CD8-positive, alpha-beta memory T cell (primary cell): ENCODE measurements around the gene FSTL5. TPM values are rescaled to one million over a fixed set of nuclear protein-coding genes. Genes with fewer than 3 reads are reported as not detected.

Experiments
- CTCF ChIA-PET: fragments of 350-600 bp; sonication (Branson Sonifier 250); formaldehyde crosslinking; loops from one replicate; lab custom pipeline; 2021; ENCODE audit warnings: antibody characterized with exemption; lab: Charles Lee
- POLR2A ChIA-PET: fragments of 350-600 bp; sonication (Branson Sonifier 250); formaldehyde crosslinking; loops from one replicate; lab custom pipeline; 2021; ENCODE audit warnings: antibody characterized with exemption; lab: Charles Lee
- DNase-seq, 5 donors: peaks; one replicate each; pipeline versions ENCODE4 v3.0.0 to v3.0.0-alpha.2; 2020 to 2022; ENCODE audit warnings: mixed read lengths in 1 of 5
- H3K27ac ChIP-seq: one replicate; pipeline ENCODE4 v1.7.0; 2013; ENCODE audit warnings: low read depth, mild to moderate bottlenecking, low read length, moderate library complexity
- H3K27me3 ChIP-seq: 2 replicates; pipeline ENCODE4 v1.7.0; 2013; ENCODE audit warnings: low read length, mild to moderate bottlenecking; ENCODE audit not compliant: insufficient read depth, poor library complexity, severe bottlenecking
- H3K36me3 ChIP-seq: 2 replicates; pipeline ENCODE4 v1.7.0; 2013; ENCODE audit warnings: mild to moderate bottlenecking, low read length, moderate library complexity; ENCODE audit not compliant: insufficient read depth
- H3K4me1 ChIP-seq: 2 replicates; pipeline ENCODE4 v1.7.0; 2013; ENCODE audit warnings: mild to moderate bottlenecking, low read length, moderate library complexity; ENCODE audit not compliant: insufficient read depth
- H3K4me3 ChIP-seq: 2 replicates; pipeline ENCODE4 v1.7.0; 2013; ENCODE audit warnings: mild to moderate bottlenecking, low read length
- H3K9me3 ChIP-seq: 2 replicates; pipeline ENCODE4 v1.7.0; 2013; ENCODE audit warnings: mild to moderate bottlenecking, low read length
- H3K27ac Mint-ChIP-seq, 8 donors: one replicate each; pipeline ENCODE4 v1.8.0; 2020 to 2021; ENCODE audit warnings: mixed read lengths in 8 of 8, mild to moderate bottlenecking in 6 of 8, inconsistent platforms in 3 of 8, moderate library complexity in 3 of 8
- H3K27me3 Mint-ChIP-seq, 2 donors: one replicate each; pipeline ENCODE4 v1.8.0; 2020 to 2021; ENCODE audit warnings: mixed read lengths in 2 of 2, mild to moderate bottlenecking in 1 of 2, moderate library complexity in 1 of 2
- H3K36me3 Mint-ChIP-seq, 3 donors: one replicate each; pipeline ENCODE4 v1.8.0; 2020 to 2021; ENCODE audit warnings: mixed read lengths in 3 of 3, inconsistent platforms in 1 of 3, mild to moderate bottlenecking in 1 of 3
- H3K4me1 Mint-ChIP-seq, 3 donors: one replicate each; pipeline ENCODE4 v1.8.0; 2020 to 2021; ENCODE audit warnings: mixed read lengths in 3 of 3, inconsistent platforms in 1 of 3, mild to moderate bottlenecking in 1 of 3
- H3K4me3 Mint-ChIP-seq, 7 donors: one replicate each; pipeline ENCODE4 v1.8.0; 2020 to 2021; ENCODE audit warnings: mixed read lengths in 7 of 7, mild to moderate bottlenecking in 6 of 7, moderate library complexity in 4 of 7, inconsistent platforms in 2 of 7
- H3K9me3 Mint-ChIP-seq, 5 donors: one replicate each; pipeline ENCODE4 v1.8.0; 2020 to 2022; ENCODE audit warnings: mixed read lengths in 5 of 5, mild to moderate bottlenecking in 3 of 5, moderate library complexity in 2 of 5, inconsistent platforms in 1 of 5
- polyA plus RNA-seq: library from polyadenylated mRNA; unstranded; fragments of 300-500 nt; fragmentation: Illumina TruSeq; gene quantifications from one replicate; pipeline ENCODE4 v1.2.3, GENCODE V29; 2021
- total RNA-seq, 2 experiments: library from RNA; stranded (reverse); gene quantifications; one replicate each; pipeline ENCODE4 v1.2.3, GENCODE V29; 2021

Gene FSTL5
- total and polyA plus RNA-seq, 3 experiments from 2014 or later = not detected

DNA sequence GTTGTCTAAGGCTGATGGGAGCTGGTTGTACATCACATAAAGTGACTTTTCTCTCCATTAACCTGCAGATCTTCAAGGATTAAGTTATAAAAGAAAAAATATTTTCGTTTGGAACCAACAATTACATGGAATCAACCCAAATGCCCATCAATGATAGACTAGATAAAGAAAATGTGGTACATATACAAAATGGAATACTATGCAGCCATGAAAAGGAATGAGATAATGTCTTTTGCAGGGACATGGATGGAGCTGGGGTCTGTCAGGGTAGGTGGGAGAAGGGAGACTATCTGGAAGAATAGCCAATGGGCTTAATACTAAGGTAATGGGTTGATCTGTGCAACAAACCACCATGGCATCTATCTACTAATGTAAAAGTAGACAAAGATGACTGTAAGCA is 313.2 kb downstream of the FSTL5 start:
- Mint-ChIP-seq H3K9me3 (peaks cover 4 to 18% (median 7%) of the 10 kb centered on the region in 5 donors), H3K4me3 (no peak overlapping the region), H3K27ac (no peak overlapping the region)

DNA sequence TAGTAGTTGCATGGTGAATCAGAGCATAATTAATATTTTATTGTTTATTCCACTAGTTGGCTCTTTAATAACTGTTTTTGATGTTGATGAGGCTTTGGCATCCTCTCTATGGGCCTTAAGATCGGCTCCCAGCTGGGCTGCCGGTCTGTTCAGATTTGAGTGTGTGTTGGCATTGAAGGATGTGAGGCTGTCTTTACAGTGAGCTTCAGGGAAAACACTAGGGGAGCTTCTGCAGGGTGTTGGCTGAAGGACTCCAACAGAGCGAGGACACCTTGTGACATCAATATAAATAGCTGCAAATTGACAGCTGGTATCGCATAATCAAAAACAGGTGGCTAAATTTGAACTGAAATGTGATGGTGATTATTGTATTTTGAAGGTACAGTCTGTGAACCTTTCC is 322.0 kb downstream of the FSTL5 start:
- Histone ChIP-seq H3K27ac (no peak overlapping the region), H3K9me3 (no peaks in the 10 kb centered on the region), H3K4me3 (no peak overlapping the region), H3K4me1 (no peaks in the 10 kb centered on the region), H3K36me3 (no peaks in the 10 kb centered on the region), H3K27me3 (no peaks in the 10 kb centered on the region)
- no peak overlapping the region for H3K4me3 Mint-ChIP-seq
- no peaks in the 10 kb centered on the region for H3K27me3 Mint-ChIP-seq
- DNase-seq = no peak
- no peak overlapping the region for H3K27ac Mint-ChIP-seq
- no peaks in the 10 kb centered on the region for H3K4me1 Mint-ChIP-seq
- peaks cover 1 to 15% (median 7%) of the 10 kb centered on the region in 5 donors for H3K9me3 Mint-ChIP-seq
- CTCF ChIA-PET = no interaction called here
- POLR2A ChIA-PET = no interaction called here
- no peaks in the 10 kb centered on the region for H3K36me3 Mint-ChIP-seq

More for the DNA sequence above, 313.2 kb downstream of the FSTL5 start:
- ChIA-PET CTCF (no interaction called here), POLR2A (no interaction called here)
- Mint-ChIP-seq H3K36me3 (no peaks in the 10 kb centered on the region), H3K4me1 (no peaks in the 10 kb centered on the region), H3K27me3 (no peaks in the 10 kb centered on the region)
- Histone ChIP-seq H3K9me3 (no peaks in the 10 kb centered on the region), H3K36me3 (no peaks in the 10 kb centered on the region), H3K27me3 (no peaks in the 10 kb centered on the region), H3K4me1 (no peaks in the 10 kb centered on the region), H3K4me3 (no peak overlapping the region), H3K27ac (no peak overlapping the region)
- DNase-seq = no peak

DNA sequence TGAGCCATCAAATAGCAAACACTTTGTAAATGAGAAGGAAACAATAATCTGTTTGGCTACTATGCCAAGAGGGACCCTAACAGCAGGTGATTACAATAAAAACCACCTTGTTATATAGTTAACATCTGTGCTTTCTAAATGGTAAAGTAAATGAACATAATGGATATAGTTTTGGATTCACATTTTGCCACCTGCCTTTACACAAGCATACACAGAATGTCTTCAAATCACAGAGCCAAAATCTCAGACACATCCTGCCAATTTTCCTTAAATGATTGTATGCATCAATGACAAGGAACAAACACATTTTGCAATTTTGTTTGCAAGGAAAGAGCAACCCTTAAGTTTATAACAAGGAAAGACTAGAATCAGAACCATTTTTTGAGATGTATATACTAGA is 334.2 kb downstream of the FSTL5 start:
- Mint-ChIP-seq H3K4me1 (no peaks in the 10 kb centered on the region), H3K36me3 (no peaks in the 10 kb centered on the region), H3K4me3 (no peak overlapping the region), H3K27ac (no peak overlapping the region), H3K9me3 (peaks cover 2 to 11% (median 10%) of the 10 kb centered on the region in 5 donors), H3K27me3 (no peaks in the 10 kb centered on the region)
- CTCF ChIA-PET = no interaction called here
- Histone ChIP-seq H3K36me3 (no peaks in the 10 kb centered on the region), H3K9me3 (no peaks in the 10 kb centered on the region), H3K4me1 (no peaks in the 10 kb centered on the region), H3K27me3 (no peaks in the 10 kb centered on the region), H3K27ac (no peak overlapping the region), H3K4me3 (no peak overlapping the region)
- DNase-seq = no peak
- POLR2A ChIA-PET = no interaction called here

DNA sequence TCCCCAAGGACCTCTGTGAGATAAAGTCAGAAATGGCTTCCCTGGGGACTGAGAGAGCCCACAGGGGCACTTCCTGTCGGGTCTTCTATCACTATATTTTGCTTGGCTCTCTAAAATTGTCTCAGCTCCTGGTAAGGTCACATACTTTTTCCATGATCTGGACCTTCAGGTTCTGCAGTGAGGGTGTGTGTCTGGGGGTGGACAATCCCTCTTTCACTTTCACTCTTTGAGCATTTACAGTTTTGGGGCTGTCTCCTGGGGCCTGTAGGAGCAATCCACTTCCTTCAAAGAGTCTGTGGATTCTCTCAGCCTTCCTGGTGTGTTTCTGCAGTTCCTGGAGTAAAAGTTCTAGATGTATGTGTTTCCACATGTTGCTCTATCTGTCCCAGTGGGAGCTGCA is 335.7 kb downstream of the FSTL5 start:
- ChIA-PET CTCF (no interaction called here), POLR2A (no interaction called here)
- no peaks in the 10 kb centered on the region for H3K27me3 ChIP-seq
- no peak overlapping the region for H3K27ac ChIP-seq
- no peak for DNase-seq
- H3K9me3 ChIP-seq = no peaks in the 10 kb centered on the region
- Mint-ChIP-seq H3K27me3 (no peaks in the 10 kb centered on the region), H3K4me3 (no peak overlapping the region), H3K9me3 (peaks cover 2 to 18% (median 10%) of the 10 kb centered on the region in 5 donors), H3K27ac (no peak overlapping the region), H3K4me1 (no peaks in the 10 kb centered on the region), H3K36me3 (no peaks in the 10 kb centered on the region)
- H3K4me3 ChIP-seq = no peak overlapping the region
- H3K4me1 ChIP-seq = no peaks in the 10 kb centered on the region
- H3K36me3 ChIP-seq = no peaks in the 10 kb centered on the region

DNA sequence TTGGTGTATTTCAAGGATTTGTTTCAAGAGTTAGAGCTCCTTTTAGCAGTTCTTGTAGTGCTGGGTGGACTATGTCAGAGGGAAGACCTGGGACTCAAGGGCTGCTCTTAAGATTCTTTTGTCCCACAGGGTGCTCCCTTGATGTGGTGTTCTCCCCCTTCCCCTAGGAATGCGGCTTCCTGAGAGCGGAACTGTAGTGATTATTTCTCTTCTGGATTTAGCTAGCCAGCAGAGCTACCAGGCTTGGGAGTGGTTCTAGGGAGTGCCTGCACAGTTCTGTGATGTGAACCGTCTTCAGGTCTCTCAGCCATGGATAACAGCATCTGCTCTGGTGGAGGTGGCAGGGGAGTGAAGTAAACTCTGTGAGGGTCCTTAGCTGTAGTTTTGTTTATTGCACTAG is 336.8 kb downstream of the FSTL5 start:
- DNase-seq = no peak
- POLR2A ChIA-PET = no interaction called here
- Histone ChIP-seq H3K27me3 (no peaks in the 10 kb centered on the region), H3K27ac (no peak overlapping the region), H3K4me3 (no peak overlapping the region), H3K36me3 (no peaks in the 10 kb centered on the region), H3K4me1 (no peaks in the 10 kb centered on the region), H3K9me3 (no peaks in the 10 kb centered on the region)
- CTCF ChIA-PET = no interaction called here
- H3K4me1 Mint-ChIP-seq = no peaks in the 10 kb centered on the region
- H3K27ac Mint-ChIP-seq = no peak overlapping the region
- peaks cover 2 to 18% (median 11%) of the 10 kb centered on the region in 5 donors for H3K9me3 Mint-ChIP-seq
- no peaks in the 10 kb centered on the region for H3K27me3 Mint-ChIP-seq
- no peaks in the 10 kb centered on the region for H3K36me3 Mint-ChIP-seq
- no peak overlapping the region for H3K4me3 Mint-ChIP-seq

DNA sequence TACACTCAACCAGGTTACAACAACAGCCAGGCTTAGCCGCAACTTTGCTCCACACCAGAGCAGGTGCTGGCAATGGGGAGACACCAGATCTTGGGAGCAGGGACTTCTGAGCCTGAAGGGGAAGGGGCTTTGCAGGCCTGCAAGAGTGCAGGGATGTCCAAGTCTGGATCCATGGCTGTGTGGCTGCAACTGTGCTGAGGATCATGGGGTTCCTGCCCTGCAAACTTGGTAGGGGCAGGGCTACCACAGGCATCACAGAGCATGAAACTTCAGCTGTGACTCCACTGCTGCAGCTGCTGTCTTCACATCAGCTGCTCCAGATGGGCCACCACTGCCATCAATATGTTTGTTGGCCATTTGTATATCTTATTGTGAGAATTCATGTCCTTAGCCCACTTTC is 340.4 kb downstream of the FSTL5 start:
- H3K27me3 ChIP-seq = no peaks in the 10 kb centered on the region
- no peaks in the 10 kb centered on the region for H3K36me3 Mint-ChIP-seq
- ChIA-PET CTCF (no interaction called here), POLR2A (no interaction called here)
- H3K9me3 ChIP-seq = no peaks in the 10 kb centered on the region
- no peak overlapping the region for H3K27ac ChIP-seq
- no peaks in the 10 kb centered on the region for H3K4me1 Mint-ChIP-seq
- DNase-seq = no peak
- H3K4me3 ChIP-seq = no peak overlapping the region
- H3K9me3 Mint-ChIP-seq = peaks cover 5 to 18% (median 13%) of the 10 kb centered on the region in 5 donors
- no peaks in the 10 kb centered on the region for H3K27me3 Mint-ChIP-seq
- H3K4me3 Mint-ChIP-seq = no peak overlapping the region
- no peaks in the 10 kb centered on the region for H3K36me3 ChIP-seq
- H3K4me1 ChIP-seq = no peaks in the 10 kb centered on the region
- H3K27ac Mint-ChIP-seq = no peak overlapping the region

DNA sequence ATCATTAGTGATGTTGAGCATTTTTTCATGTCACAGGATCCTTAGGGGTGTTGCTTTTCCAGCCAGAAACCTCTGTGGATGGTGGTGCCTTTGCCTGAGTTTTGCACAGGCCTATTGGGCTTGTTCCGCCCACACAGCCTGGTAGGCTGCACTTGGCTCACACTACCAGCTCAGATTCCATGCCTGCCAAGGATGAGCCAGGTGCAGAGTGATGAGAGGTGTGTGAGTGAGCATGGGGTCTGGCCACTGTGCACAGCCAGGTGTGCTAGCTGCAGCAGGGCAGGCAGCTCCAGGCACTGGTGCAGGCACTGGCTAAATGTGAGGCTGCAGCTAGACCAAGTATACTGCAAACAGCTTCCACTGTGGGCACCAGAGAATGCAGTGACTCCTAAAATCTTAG is 341.6 kb downstream of the FSTL5 start:
- Mint-ChIP-seq H3K4me3 (no peak overlapping the region), H3K4me1 (no peaks in the 10 kb centered on the region), H3K27ac (no peak overlapping the region), H3K9me3 (peaks cover 4 to 24% (median 13%) of the 10 kb centered on the region in 5 donors), H3K27me3 (no peaks in the 10 kb centered on the region), H3K36me3 (no peaks in the 10 kb centered on the region)
- DNase-seq = no peak
- H3K9me3 ChIP-seq = no peaks in the 10 kb centered on the region
- no peaks in the 10 kb centered on the region for H3K27me3 ChIP-seq
- no peaks in the 10 kb centered on the region for H3K36me3 ChIP-seq
- CTCF ChIA-PET = no interaction called here
- no peak overlapping the region for H3K27ac ChIP-seq
- H3K4me1 ChIP-seq = no peaks in the 10 kb centered on the region
- POLR2A ChIA-PET = no interaction called here
- no peak overlapping the region for H3K4me3 ChIP-seq

DNA sequence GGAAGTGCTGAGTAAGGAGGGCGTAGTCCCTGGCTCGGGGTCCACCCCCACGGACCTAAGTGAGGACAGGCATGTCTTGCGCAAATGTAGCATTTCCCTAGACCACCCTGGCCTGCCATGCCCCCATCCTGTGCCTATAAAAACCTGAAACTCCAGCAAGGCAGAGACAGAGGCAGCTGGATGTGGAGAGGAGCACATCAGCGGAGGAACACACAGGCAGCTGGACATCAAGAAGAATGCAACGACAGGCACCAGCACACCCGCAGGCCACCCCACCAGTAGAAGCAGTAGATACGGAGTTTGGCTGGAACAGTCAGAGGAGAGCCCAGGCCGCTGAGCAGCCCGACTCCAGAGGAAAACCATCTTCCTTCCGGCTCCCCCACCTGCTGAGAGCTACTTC is 345.9 kb downstream of the FSTL5 start:
- H3K4me3 ChIP-seq = no peak overlapping the region
- H3K27me3 ChIP-seq = no peaks in the 10 kb centered on the region
- H3K9me3 ChIP-seq = no peaks in the 10 kb centered on the region
- Mint-ChIP-seq H3K27me3 (no peaks in the 10 kb centered on the region), H3K36me3 (no peaks in the 10 kb centered on the region), H3K9me3 (peaks cover 4 to 11% (median 8%) of the 10 kb centered on the region in 5 donors), H3K27ac (no peak overlapping the region), H3K4me3 (no peak overlapping the region), H3K4me1 (no peaks in the 10 kb centered on the region)
- ChIA-PET CTCF (no interaction called here), POLR2A (no interaction called here)
- H3K27ac ChIP-seq = no peak overlapping the region
- no peak for DNase-seq
- no peaks in the 10 kb centered on the region for H3K36me3 ChIP-seq
- H3K4me1 ChIP-seq = no peaks in the 10 kb centered on the region

DNA sequence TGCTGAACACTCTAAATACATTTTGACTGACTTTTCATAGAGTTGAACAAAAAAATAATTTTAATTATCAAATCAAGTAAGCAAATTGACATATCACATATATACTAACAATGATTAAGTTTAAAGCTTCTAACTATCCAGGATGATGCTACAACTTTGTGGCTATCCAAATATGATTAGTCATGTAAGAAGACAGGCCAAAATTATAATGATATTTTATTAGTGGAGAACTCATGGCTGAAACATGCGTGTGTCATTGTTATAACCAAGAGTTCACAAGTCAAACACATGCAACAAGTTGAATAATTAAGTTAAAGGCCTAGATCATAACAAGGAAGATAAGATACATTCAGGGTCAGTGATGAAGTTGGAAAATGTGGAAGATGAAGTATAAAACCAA is 346.8 kb downstream of the FSTL5 start:
- Mint-ChIP-seq H3K36me3 (no peaks in the 10 kb centered on the region), H3K4me3 (no peak overlapping the region), H3K4me1 (no peaks in the 10 kb centered on the region), H3K9me3 (peaks cover 1 to 11% (median 8%) of the 10 kb centered on the region in 5 donors), H3K27ac (no peak overlapping the region), H3K27me3 (no peaks in the 10 kb centered on the region)
- Histone ChIP-seq H3K4me3 (no peak overlapping the region), H3K27ac (no peak overlapping the region), H3K4me1 (no peaks in the 10 kb centered on the region), H3K36me3 (no peaks in the 10 kb centered on the region), H3K9me3 (no peaks in the 10 kb centered on the region), H3K27me3 (no peaks in the 10 kb centered on the region)
- ChIA-PET CTCF (no interaction called here), POLR2A (no interaction called here)
- DNase-seq = no peak
